Fibroblast of lung (primary cell): ENCODE measurements around the gene CD68. TPM values are rescaled to one million over a fixed set of nuclear protein-coding genes. Genes with fewer than 3 reads are reported as not detected.

Experiments used
- DNase-seq, 2 donors: peaks; one replicate each; pipeline versions ENCODE4 v3.0.0 to v3.0.0-alpha.2; 2010; ENCODE audit warnings: low read depth in 2 of 2
- H2AFZ ChIP-seq: 2 replicates; pipeline ENCODE4 v1.5.1; 2012; ENCODE audit warnings: low read length, control low read depth, inconsistent platforms
- H3K27ac ChIP-seq: 2 replicates; pipeline ENCODE4 v1.5.1; 2011; ENCODE audit warnings: low read length, control low read depth; ENCODE audit not compliant: insufficient read depth
- H3K27me3 ChIP-seq: 2 replicates; pipeline ENCODE4 v1.5.1; 2011; ENCODE audit warnings: mild to moderate bottlenecking, low read length; ENCODE audit not compliant: control insufficient read depth, insufficient read depth
- H3K36me3 ChIP-seq: 2 replicates; pipeline ENCODE4 v1.5.1; 2011; ENCODE audit warnings: low read length; ENCODE audit not compliant: control insufficient read depth, insufficient read depth
- H3K4me1 ChIP-seq: 2 replicates; pipeline ENCODE4 v1.5.1; 2011; ENCODE audit warnings: low read length; ENCODE audit not compliant: control insufficient read depth, insufficient read depth; ENCODE audit errors: extremely low read depth
- H3K4me2 ChIP-seq: 2 replicates; pipeline ENCODE4 v1.5.1; 2011; ENCODE audit warnings: low read length, control low read depth; ENCODE audit not compliant: insufficient read depth; ENCODE audit errors: extremely low read depth
- H3K4me3 ChIP-seq, 4 experiments: fragments of 200-600 bp in 1 of 4; sonication (generic) in 1 of 4; replicated peaks in 1 of 4; 2 replicates each; pipeline ENCODE4 v1.5.1; 2011 to 2016; ENCODE audit warnings: low read length in 4 of 4, low read depth in 3 of 4, mild to moderate bottlenecking in 3 of 4, control low read depth in 2 of 4, inconsistent platforms in 1 of 4, mixed read lengths in 1 of 4; ENCODE audit not compliant: insufficient read depth in 1 of 4; ENCODE audit errors: control extremely low read depth in 1 of 4
- H3K79me2 ChIP-seq: 2 replicates; pipeline ENCODE4 v1.5.1; 2012; ENCODE audit warnings: mild to moderate bottlenecking, low read length, inconsistent platforms; ENCODE audit not compliant: control insufficient read depth, insufficient read depth
- H3K9ac ChIP-seq: 2 replicates; pipeline ENCODE4 v1.5.1; 2011; ENCODE audit warnings: mild to moderate bottlenecking, low read length, control low read depth; ENCODE audit not compliant: insufficient read depth
- H3K9me3 ChIP-seq: 2 replicates; pipeline ENCODE4 v1.5.1; 2012; ENCODE audit warnings: low read depth, low read length; ENCODE audit not compliant: control insufficient read depth, insufficient read depth
- H4K20me1 ChIP-seq: 2 replicates; pipeline ENCODE4 v1.5.1; 2011; ENCODE audit warnings: low read length; ENCODE audit not compliant: control insufficient read depth, insufficient read depth; ENCODE audit errors: extremely low read depth
- EZH2 ChIP-seq: IDR thresholded peaks from 2 replicates; pipeline ENCODE4 v1.5.1; 2012; ENCODE audit warnings: low read length, control low read depth, mild to moderate bottlenecking; ENCODE audit errors: missing control alignments
- polyA plus RNA-seq, 2 donors: library from polyadenylated mRNA; depleted of rRNA in 1 of 2; stranded (reverse) in 1 of 2; unstranded in 1 of 2; fragments of >200 nt; gene quantifications; 2 replicates each; pipeline ENCODE4 v1.2.1, GENCODE V29; 2011 to 2012; ENCODE audit warnings: missing spikeins in 1 of 2
- total RNA-seq: library from RNA; depleted of rRNA; stranded (reverse); fragments of >200 nt; gene quantifications from 2 replicates; pipeline ENCODE4 v1.2.1, GENCODE V29; 2014
- TF ChIP-seq, protein P1 (sequence below), 2 donors: IDR thresholded peaks in 1 of 2; conservative IDR thresholded peaks in 1 of 2; 1 replicate in 1 of 2; 2 replicates in 1 of 2; pipeline ENCODE4 v1.5.1; 2011 to 2012; ENCODE audit warnings: low read length in 2 of 2, control low read depth in 1 of 2, inconsistent platforms in 1 of 2, low read depth in 1 of 2, mild to moderate bottlenecking in 1 of 2

CD68 gene
- total and polyA plus RNA-seq, 2 donors (not counting 1 experiment from before 2014, with no cell fraction given), result 29.4 to 90.4 TPM

DNA sequence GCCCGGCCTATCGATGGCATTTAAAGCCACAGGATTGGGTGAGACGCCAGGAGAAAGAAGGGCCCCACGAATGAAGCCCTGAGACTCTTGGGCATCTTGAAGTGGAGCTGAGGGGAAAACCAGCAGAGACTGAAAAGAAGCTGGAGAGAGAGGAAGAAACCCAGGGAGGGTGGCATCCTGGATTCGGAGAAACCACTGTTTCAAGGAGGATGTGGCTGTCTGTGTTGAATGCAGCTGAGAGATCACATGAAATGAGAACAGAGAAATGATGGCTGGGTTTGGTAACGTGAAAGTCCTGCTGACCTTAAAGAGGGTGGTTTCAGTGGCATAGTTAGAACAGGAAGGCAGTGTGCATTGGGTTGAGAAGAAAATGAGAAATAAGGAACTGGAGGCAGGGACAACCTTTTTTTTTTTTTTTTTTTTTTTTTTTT, 26.8 kb upstream of the CD68 start:
- H3K4me3 ChIP-seq, result no peak overlapping the region
- no peak overlapping the region for H3K27ac ChIP-seq
- no peaks in the 10 kb centered on the region for H3K9me3 ChIP-seq
- no peaks in the 10 kb centered on the region for H3K27me3 ChIP-seq
- H4K20me1 ChIP-seq, result no peaks in the 10 kb centered on the region
- TF ChIP-seq, protein P1, sequence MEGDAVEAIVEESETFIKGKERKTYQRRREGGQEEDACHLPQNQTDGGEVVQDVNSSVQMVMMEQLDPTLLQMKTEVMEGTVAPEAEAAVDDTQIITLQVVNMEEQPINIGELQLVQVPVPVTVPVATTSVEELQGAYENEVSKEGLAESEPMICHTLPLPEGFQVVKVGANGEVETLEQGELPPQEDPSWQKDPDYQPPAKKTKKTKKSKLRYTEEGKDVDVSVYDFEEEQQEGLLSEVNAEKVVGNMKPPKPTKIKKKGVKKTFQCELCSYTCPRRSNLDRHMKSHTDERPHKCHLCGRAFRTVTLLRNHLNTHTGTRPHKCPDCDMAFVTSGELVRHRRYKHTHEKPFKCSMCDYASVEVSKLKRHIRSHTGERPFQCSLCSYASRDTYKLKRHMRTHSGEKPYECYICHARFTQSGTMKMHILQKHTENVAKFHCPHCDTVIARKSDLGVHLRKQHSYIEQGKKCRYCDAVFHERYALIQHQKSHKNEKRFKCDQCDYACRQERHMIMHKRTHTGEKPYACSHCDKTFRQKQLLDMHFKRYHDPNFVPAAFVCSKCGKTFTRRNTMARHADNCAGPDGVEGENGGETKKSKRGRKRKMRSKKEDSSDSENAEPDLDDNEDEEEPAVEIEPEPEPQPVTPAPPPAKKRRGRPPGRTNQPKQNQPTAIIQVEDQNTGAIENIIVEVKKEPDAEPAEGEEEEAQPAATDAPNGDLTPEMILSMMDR (conservative IDR thresholded peaks at IDR 0.05 in 1 of 2, IDR thresholded peaks at IDR 0.05 in 1 of 2; ENCODE audit: low read depth in 1 of 2, low read length in 2 of 2), result no peak
- no peak for TF ChIP-seq EZH2
- no peaks in the 10 kb centered on the region for H3K36me3 ChIP-seq
- no peak overlapping the region for H3K4me2 ChIP-seq
- no peak overlapping the region for H2AFZ ChIP-seq
- H3K4me1 ChIP-seq, result peaks cover 4% of the 10 kb centered on the region
- DNase-seq, result no peak
- no peak overlapping the region for H3K9ac ChIP-seq
- no peaks in the 10 kb centered on the region for H3K79me2 ChIP-seq

DNA sequence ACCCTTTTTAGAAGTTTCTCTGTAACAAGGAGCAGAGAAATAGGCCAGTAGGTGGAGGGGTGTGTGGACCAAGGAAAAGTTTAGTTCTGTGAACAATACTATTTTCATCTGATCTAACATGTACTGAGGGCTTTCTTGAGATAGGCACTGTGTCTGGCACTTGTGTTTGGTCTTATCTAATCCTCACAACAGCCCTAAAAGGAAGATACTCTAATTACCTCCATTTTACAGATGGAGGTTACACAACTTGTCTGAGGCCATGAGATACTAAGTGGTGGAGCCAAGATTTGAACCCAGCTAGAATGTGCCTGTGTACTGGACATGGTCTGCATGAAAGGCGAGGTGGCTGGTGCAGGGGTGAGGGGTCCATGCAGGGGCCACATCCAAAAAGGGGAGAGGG, 26.1 kb upstream of the CD68 start:
- H3K4me2 ChIP-seq, result no peak overlapping the region
- TF ChIP-seq, protein P1 (conservative IDR thresholded peaks at IDR 0.05 in 1 of 2, IDR thresholded peaks at IDR 0.05 in 1 of 2; ENCODE audit: low read depth in 1 of 2, low read length in 2 of 2), result no peak
- TF ChIP-seq EZH2, result no peak
- H3K79me2 ChIP-seq, result no peaks in the 10 kb centered on the region
- no peaks in the 10 kb centered on the region for H4K20me1 ChIP-seq
- no peak overlapping the region for H3K9ac ChIP-seq
- DNase-seq, result no peak
- H3K9me3 ChIP-seq, result no peaks in the 10 kb centered on the region
- no peak overlapping the region for H3K27ac ChIP-seq
- H3K27me3 ChIP-seq, result no peaks in the 10 kb centered on the region
- H2AFZ ChIP-seq, result no peak overlapping the region
- no peaks in the 10 kb centered on the region for H3K36me3 ChIP-seq
- peaks cover 9% of the 10 kb centered on the region for H3K4me1 ChIP-seq
- H3K4me3 ChIP-seq, result no peak overlapping the region

DNA sequence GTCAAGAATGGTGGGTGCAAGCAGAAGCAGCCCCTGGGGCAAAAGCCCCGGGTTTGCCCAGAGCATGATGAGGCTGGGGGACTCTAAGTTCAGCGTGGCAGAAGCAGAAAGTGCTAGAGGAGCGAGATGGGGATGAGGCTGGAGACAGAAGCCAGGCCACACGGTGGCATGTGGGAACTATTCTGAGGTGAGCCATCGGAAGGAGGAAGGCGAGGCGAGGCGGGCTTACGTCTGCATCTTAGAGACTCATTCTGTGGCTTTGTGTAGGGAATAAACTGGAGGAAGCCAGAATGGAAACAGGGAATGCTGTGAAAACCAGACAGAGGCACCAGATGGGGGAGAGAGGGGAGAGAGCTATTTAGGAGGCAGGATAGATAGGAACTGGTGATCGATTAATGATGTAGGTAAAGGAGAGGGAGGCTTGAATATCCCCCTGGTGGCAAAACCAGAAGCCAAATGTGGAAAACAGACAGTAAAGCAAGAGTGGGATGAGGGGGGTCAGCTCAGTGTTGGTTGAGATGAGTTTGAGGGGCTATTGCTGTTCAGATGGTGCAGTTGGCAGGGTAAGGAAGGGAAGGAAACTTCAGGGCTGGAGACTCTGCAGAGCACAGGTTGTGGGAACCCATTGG, 24.0 kb upstream of the CD68 start:
- no peaks in the 10 kb centered on the region for H3K9me3 ChIP-seq
- no peak for TF ChIP-seq EZH2
- TF ChIP-seq, protein P1 (conservative IDR thresholded peaks at IDR 0.05 in 1 of 2, IDR thresholded peaks at IDR 0.05 in 1 of 2; ENCODE audit: low read depth in 1 of 2, low read length in 2 of 2), result peak in 1 of 2 donors; percentile 4
- no peak overlapping the region for H2AFZ ChIP-seq
- H3K27me3 ChIP-seq, result no peaks in the 10 kb centered on the region
- H4K20me1 ChIP-seq, result no peaks in the 10 kb centered on the region
- H3K9ac ChIP-seq, result no peak overlapping the region
- H3K27ac ChIP-seq, result no peak overlapping the region
- no peak overlapping the region for H3K4me3 ChIP-seq
- H3K36me3 ChIP-seq, result no peaks in the 10 kb centered on the region
- H3K4me1 ChIP-seq, result peaks cover 9% of the 10 kb centered on the region
- H3K79me2 ChIP-seq, result no peaks in the 10 kb centered on the region
- no peak for DNase-seq
- H3K4me2 ChIP-seq, result no peak overlapping the region
